Erythroblast (primary cell): ENCODE results near the gene TGFBI.

Experiments used
- DNase-seq, 2 experiments: peaks; one replicate each; lab custom pipeline; 2025; lab: John Stamatoyannopoulos, UW
- GATA1 ChIP-seq: IDR thresholded peaks from 2 replicates; pipeline ENCODE4 v1.6.1; 2011; ENCODE audit warnings: low read depth, mild to moderate bottlenecking, control low read depth, low read length, moderate library complexity
- POLR2A ChIP-seq: IDR thresholded peaks from 2 replicates; pipeline ENCODE4 v1.6.1; 2011; ENCODE audit warnings: mild to moderate bottlenecking, low read length

The TGFBI gene

GRCh38 chr5:136028782-136029742 is at the start of gene TGFBI:
TGFBI (plus strand) TSS chr5:136028988; CDS start chr5:136029056, 68 bp downstream.
- peak; percentile 4 to 7 for DNase-seq
- TF ChIP-seq POLR2A (no peak), GATA1 (no peak)

- no peak for DNase-seq
- no peak for TF ChIP-seq POLR2A
- no peak for TF ChIP-seq GATA1
Measured at GRCh38 chr5:135978993-135979392, 49.8 kb upstream of the TGFBI start.

GRCh38 chr5:135979510-135979909 is 49.3 kb upstream of the TGFBI start:
- no peak for DNase-seq
- TF ChIP-seq POLR2A: no peak
- TF ChIP-seq GATA1: no peak

GRCh38 chr5:135980620-135981019 is 48.2 kb upstream of the TGFBI start:
- DNase-seq: no peak

GRCh38 chr5:135985951-135986350 is 42.8 kb upstream of the TGFBI start:
- DNase-seq: no peak

More at GRCh38 chr5:135980620-135981019, 48.2 kb upstream of the TGFBI start:
- no peak for TF ChIP-seq GATA1
- TF ChIP-seq POLR2A: no peak

GRCh38 chr5:135986401-135986800 is 42.4 kb upstream of the TGFBI start:
- TF ChIP-seq GATA1 (no peak), POLR2A (no peak)
- no peak for DNase-seq

More at GRCh38 chr5:135985951-135986350, 42.8 kb upstream of the TGFBI start:
- TF ChIP-seq GATA1: no peak
- no peak for TF ChIP-seq POLR2A

GRCh38 chr5:135986891-135987401 is 41.8 kb upstream of the TGFBI start:
- TF ChIP-seq POLR2A (no peak), GATA1 (no peak)
- no peak for DNase-seq

- DNase-seq: no peak
- TF ChIP-seq POLR2A: no peak
- TF ChIP-seq GATA1: no peak
Measured at GRCh38 chr5:135988546-135988945, 40.2 kb upstream of the TGFBI start.

GRCh38 chr5:135989686-135990085 is 39.1 kb upstream of the TGFBI start:
- no peak for TF ChIP-seq POLR2A
- no peak for TF ChIP-seq GATA1

GRCh38 chr5:135990528-135991255 is 38.1 kb upstream of the TGFBI start:
- TF ChIP-seq POLR2A: no peak
- no peak for TF ChIP-seq GATA1
- DNase-seq: no peak

More at GRCh38 chr5:135989686-135990085, 39.1 kb upstream of the TGFBI start:
- no peak for DNase-seq

GRCh38 chr5:135991429-135991828 is 37.4 kb upstream of the TGFBI start:
- TF ChIP-seq POLR2A (no peak), GATA1 (no peak)

GRCh38 chr5:135993335-135993879 is 35.4 kb upstream of the TGFBI start:
- no peak for DNase-seq
- no peak for TF ChIP-seq POLR2A
- no peak for TF ChIP-seq GATA1

More at GRCh38 chr5:135991429-135991828, 37.4 kb upstream of the TGFBI start:
- no peak for DNase-seq

- no peak for DNase-seq
- TF ChIP-seq GATA1: no peak
- no peak for TF ChIP-seq POLR2A
Measured at GRCh38 chr5:135993880-135994636, 34.7 kb upstream of the TGFBI start.
